Astrocyte (in vitro differentiated cells and primary cell): Measurements from ENCODE around the gene LRIT3. TPM values are rescaled to one million over a fixed set of nuclear protein-coding genes. Genes with fewer than 3 reads are reported as not detected.

ENCODE experiments used
- DNase-seq: peaks from one replicate; pipeline ENCODE4 v3.0.0-alpha.2; 2010; ENCODE audit warnings: low read depth
- FAIRE-seq: peaks from 2 replicates; lab custom pipeline; 2011; peaks lifted over from hg19 to GRCh38; lab: Jason Lieb, UNC
- H2AFZ ChIP-seq: 2 replicates; pipeline ENCODE4 v1.6.0; 2012; ENCODE audit warnings: low read depth, low read length, inconsistent platforms
- H3K27ac ChIP-seq: 2 replicates; pipeline ENCODE4 v1.5.1; 2011; ENCODE audit warnings: low read depth, low read length, inconsistent platforms
- H3K27me3 ChIP-seq: 2 replicates; pipeline ENCODE4 v1.6.0; 2011; ENCODE audit warnings: low read length, inconsistent platforms; ENCODE audit not compliant: insufficient read depth
- H3K36me3 ChIP-seq: 2 replicates; pipeline ENCODE4 v1.5.1; 2011; ENCODE audit warnings: low read length, inconsistent platforms; ENCODE audit not compliant: insufficient read depth
- H3K4me1 ChIP-seq: 2 replicates; pipeline ENCODE4 v1.5.1; 2011; ENCODE audit warnings: low read length, inconsistent platforms; ENCODE audit not compliant: insufficient read depth
- H3K4me2 ChIP-seq: 2 replicates; pipeline ENCODE4 v1.6.0; 2012; ENCODE audit warnings: low read length, inconsistent platforms
- H3K4me3 ChIP-seq: 2 replicates; pipeline ENCODE4 v1.5.1; 2011; ENCODE audit warnings: low read depth, mild to moderate bottlenecking, low read length, inconsistent platforms; ENCODE audit not compliant: insufficient read depth
- H3K79me2 ChIP-seq: 2 replicates; pipeline ENCODE4 v1.6.0; 2012; ENCODE audit warnings: mild to moderate bottlenecking, low read length, inconsistent platforms; ENCODE audit not compliant: insufficient read depth
- H3K9ac ChIP-seq: 2 replicates; pipeline ENCODE4 v1.6.0; 2012; ENCODE audit warnings: mild to moderate bottlenecking, low read length, inconsistent platforms
- H3K9me3 ChIP-seq: 2 replicates; pipeline ENCODE4 v1.5.1; 2012; ENCODE audit warnings: low read depth, mild to moderate bottlenecking, low read length, inconsistent platforms; ENCODE audit not compliant: insufficient read depth
- H4K20me1 ChIP-seq: 2 replicates; pipeline ENCODE4 v1.6.0; 2012; ENCODE audit warnings: low read length, inconsistent platforms; ENCODE audit not compliant: insufficient read depth
- H3K27ac Mint-ChIP-seq: one replicate; pipeline ENCODE4 v1.8.0; 2021; ENCODE audit warnings: mild to moderate bottlenecking, mixed read lengths; ENCODE audit not compliant: unreplicated experiment
- H3K27me3 Mint-ChIP-seq: one replicate; pipeline ENCODE4 v1.8.0; 2021; ENCODE audit warnings: low read depth, mixed read lengths; ENCODE audit not compliant: unreplicated experiment
- H3K36me3 Mint-ChIP-seq: one replicate; pipeline ENCODE4 v1.8.0; 2021; ENCODE audit warnings: low read depth, mixed read lengths; ENCODE audit not compliant: unreplicated experiment
- H3K4me1 Mint-ChIP-seq: one replicate; pipeline ENCODE4 v1.8.0; 2021; ENCODE audit warnings: low read depth, mixed read lengths; ENCODE audit not compliant: unreplicated experiment
- H3K4me3 Mint-ChIP-seq: one replicate; pipeline ENCODE4 v1.8.0; 2021; ENCODE audit warnings: mild to moderate bottlenecking, moderate library complexity, mixed read lengths; ENCODE audit not compliant: unreplicated experiment
- H3K9me3 Mint-ChIP-seq: one replicate; pipeline ENCODE4 v1.8.0; 2021; ENCODE audit warnings: mild to moderate bottlenecking, mixed read lengths; ENCODE audit not compliant: unreplicated experiment
- CTCF ChIP-seq: IDR thresholded peaks from 2 replicates; pipeline ENCODE4 v1.5.1; 2011; ENCODE audit warnings: low read depth, mild to moderate bottlenecking, inconsistent platforms, low read length, moderate library complexity; ENCODE audit not compliant: insufficient read depth
- EZH2 ChIP-seq: IDR thresholded peaks from 2 replicates; pipeline ENCODE4 v1.6.1; 2012; ENCODE audit warnings: mild to moderate bottlenecking, low read length, inconsistent platforms; ENCODE audit not compliant: insufficient read depth
- total RNA-seq: library from RNA; stranded (reverse); gene quantifications from 2 replicates; pipeline ENCODE4 v1.2.1, GENCODE V29; 2021

The LRIT3 gene
- total RNA-seq, 1 donor from 2014 or later = 0.11 TPM

GRCh38 chr4:109870061-109870460, 22.2 kb downstream of the LRIT3 start:
- Histone ChIP-seq H3K79me2 (no peaks in the 10 kb centered on the region), H3K4me1 (no peaks in the 10 kb centered on the region), H3K4me2 (no peak overlapping the region), H3K4me3 (no peak overlapping the region), H3K27me3 (no peaks in the 10 kb centered on the region), H3K9me3 (no peaks in the 10 kb centered on the region), H3K9ac (no peak overlapping the region), H3K36me3 (no peaks in the 10 kb centered on the region), H3K27ac (no peak overlapping the region), H2AFZ (no peak overlapping the region), H4K20me1 (no peaks in the 10 kb centered on the region)
- DNase-seq (no peak), FAIRE-seq (no peak)
- Mint-ChIP-seq H3K27ac (no peak overlapping the region), H3K9me3 (no peaks in the 10 kb centered on the region), H3K4me3 (no peak overlapping the region), H3K4me1 (no peaks in the 10 kb centered on the region), H3K36me3 (peaks cover 5% of the 10 kb centered on the region), H3K27me3 (peaks cover 8% of the 10 kb centered on the region)
- no peak for TF ChIP-seq CTCF
- no peak for TF ChIP-seq EZH2

- Histone ChIP-seq H2AFZ (no peak overlapping the region), H4K20me1 (no peaks in the 10 kb centered on the region), H3K9me3 (no peaks in the 10 kb centered on the region), H3K27me3 (no peaks in the 10 kb centered on the region), H3K36me3 (no peaks in the 10 kb centered on the region), H3K4me2 (no peak overlapping the region), H3K9ac (no peak overlapping the region), H3K4me3 (no peak overlapping the region), H3K4me1 (no peaks in the 10 kb centered on the region), H3K79me2 (no peaks in the 10 kb centered on the region), H3K27ac (no peak overlapping the region)
- H3K36me3 Mint-ChIP-seq = peaks cover 5% of the 10 kb centered on the region
- no peaks in the 10 kb centered on the region for H3K4me1 Mint-ChIP-seq
- no peaks in the 10 kb centered on the region for H3K9me3 Mint-ChIP-seq
- TF ChIP-seq EZH2 = no peak
- no peak for TF ChIP-seq CTCF
- H3K4me3 Mint-ChIP-seq = no peak overlapping the region
- no peak for DNase-seq
- H3K27me3 Mint-ChIP-seq = peaks cover 8% of the 10 kb centered on the region
- no peak overlapping the region for H3K27ac Mint-ChIP-seq
- no peak for FAIRE-seq
Measured at GRCh38 chr4:109872065-109872464, 24.2 kb downstream of the LRIT3 start.

GRCh38 chr4:109872950-109873656, 25.2 kb downstream of the LRIT3 start:
- Mint-ChIP-seq H3K27me3 (peaks cover 8% of the 10 kb centered on the region), H3K4me3 (no peak overlapping the region), H3K27ac (no peak overlapping the region), H3K36me3 (peaks cover 5% of the 10 kb centered on the region), H3K9me3 (no peaks in the 10 kb centered on the region), H3K4me1 (no peaks in the 10 kb centered on the region)
- no peaks in the 10 kb centered on the region for H3K27me3 ChIP-seq
- H3K4me3 ChIP-seq = no peak overlapping the region
- TF ChIP-seq EZH2 (no peak), CTCF (no peak)
- no peak overlapping the region for H3K9ac ChIP-seq
- no peaks in the 10 kb centered on the region for H3K9me3 ChIP-seq
- FAIRE-seq = no peak
- no peaks in the 10 kb centered on the region for H3K79me2 ChIP-seq
- H3K4me2 ChIP-seq = no peak overlapping the region
- no peaks in the 10 kb centered on the region for H4K20me1 ChIP-seq
- H3K27ac ChIP-seq = no peak overlapping the region
- no peaks in the 10 kb centered on the region for H3K4me1 ChIP-seq
- no peaks in the 10 kb centered on the region for H3K36me3 ChIP-seq
- H2AFZ ChIP-seq = no peak overlapping the region
- DNase-seq = no peak
